Fibroblast of the conjunctiva (primary cell): ENCODE results near the gene ZNF598.
"Not testable (repeated sequence)": the region's sequence is repeated elsewhere in the genome, so short reads cannot be mapped to it uniquely, and the experiment has no call there.

Experiments
- DNase-seq: peaks from one replicate; pipeline ENCODE4 v3.0.0-alpha.2; 2010; ENCODE audit warnings: low read depth

The ZNF598 gene

GRCh38 chr16:1975432-1976215 is 34.0 kb downstream of the ZNF598 start:
- no peak for DNase-seq

GRCh38 chr16:1974157-1975070 is 35.2 kb downstream of the ZNF598 start:
- no peak for DNase-seq

- DNase-seq = no peak
Measured at GRCh38 chr16:1973461-1974156, 36.0 kb downstream of the ZNF598 start.

GRCh38 chr16:1972490-1972877 is 37.1 kb downstream of the ZNF598 start:
- DNase-seq = no peak

- DNase-seq = peak; percentile 79
Measured at GRCh38 chr16:1971796-1972489, 37.7 kb downstream of the ZNF598 start, which contains the start of gene TBL3. Gene TBL3 (plus strand): TSS chr16:1972053. CDS start chr16:1972165, 112 bp downstream.

- no peak for DNase-seq
Measured at GRCh38 chr16:1968146-1968953, 41.3 kb downstream of the ZNF598 start.

- no peak for DNase-seq
Measured at GRCh38 chr16:1966460-1966859, 43.2 kb downstream of the ZNF598 start, which contains the start of gene RNF151. Gene RNF151 (plus strand): TSS chr16:1966856. CDS start chr16:1966882, 26 bp downstream.

GRCh38 chr16:1965396-1966001 is 44.1 kb downstream of the ZNF598 start:
- DNase-seq = no peak

GRCh38 chr16:1964506-1965395 is 44.9 kb downstream of the ZNF598 start, which contains the start of gene RPS2:
Gene RPS2 (minus strand): TSS chr16:1964826. CDS start chr16:1964625, 201 bp downstream.
- peak; percentile 99 for DNase-seq

- DNase-seq = no peak
Measured at GRCh38 chr16:1963806-1964505, 45.7 kb downstream of the ZNF598 start.

- DNase-seq = not testable (repeated sequence)
Measured at GRCh38 chr16:1962161-1963153, 47.2 kb downstream of the ZNF598 start.

GRCh38 chr16:1961651-1962067 is 48.0 kb downstream of the ZNF598 start:
- DNase-seq = no peak

- no peak for DNase-seq
Measured at GRCh38 chr16:1960665-1961630, 48.7 kb downstream of the ZNF598 start.

GRCh38 chr16:1959269-1960039 is 50.2 kb downstream of the ZNF598 start, which contains the start of gene NDUFB10:
Gene NDUFB10 (plus strand): TSS chr16:1959538. CDS start chr16:1959625, 87 bp downstream.
- peak; percentile 81 for DNase-seq

- no peak for DNase-seq
Measured at GRCh38 chr16:1958715-1959268, 50.8 kb downstream of the ZNF598 start.
